CD14-positive monocyte (primary cell): Measurements from ENCODE around the gene CLIP4. TPM values are rescaled to one million over a fixed set of nuclear protein-coding genes. Genes with fewer than 3 reads are reported as not detected.

Experiments
- DNase-seq, 3 donors: peaks; one replicate each; pipeline ENCODE4 v3.0.0-alpha.2; 2011 to 2022
- H2AFZ ChIP-seq: 2 replicates; pipeline ENCODE4 v1.6.0; 2012; ENCODE audit warnings: mild to moderate bottlenecking, low read depth, low read length, inconsistent platforms; ENCODE audit not compliant: insufficient read depth, poor library complexity, severe bottlenecking
- H3K27ac ChIP-seq, 2 donors: 1 replicate in 1 of 2; 2 replicates in 1 of 2; pipeline ENCODE4 v1.5.1; 2012 to 2013; ENCODE audit warnings: low read length in 2 of 2, control low read depth in 1 of 2, inconsistent platforms in 1 of 2, low read depth in 1 of 2, mild to moderate bottlenecking in 1 of 2
- H3K27me3 ChIP-seq, 2 donors: one replicate each; pipeline versions ENCODE4 v1.6.0 to v1.6.1; 2011 to 2013; ENCODE audit warnings: low read length in 2 of 2; ENCODE audit not compliant: control insufficient read depth in 2 of 2, insufficient read depth in 2 of 2
- H3K36me3 ChIP-seq, 2 donors: replicated peaks in 1 of 2; 1 replicate in 1 of 2; 2 replicates in 1 of 2; pipeline versions ENCODE4 v1.5.1 to v1.6.1; 2012 to 2013; ENCODE audit warnings: low read length in 2 of 2, control low read depth in 1 of 2, inconsistent platforms in 1 of 2, mild to moderate bottlenecking in 1 of 2; ENCODE audit not compliant: insufficient read depth in 2 of 2, control insufficient read depth in 1 of 2
- H3K4me1 ChIP-seq, 2 donors: 1 replicate in 1 of 2; 2 replicates in 1 of 2; pipeline versions ENCODE4 v1.5.1 to v1.6.1; 2012 to 2013; ENCODE audit warnings: low read length in 2 of 2, control low read depth in 1 of 2, inconsistent platforms in 1 of 2, mild to moderate bottlenecking in 1 of 2, moderate library complexity in 1 of 2; ENCODE audit not compliant: insufficient read depth in 2 of 2, control insufficient read depth in 1 of 2
- H3K4me2 ChIP-seq: replicated peaks from 2 replicates; pipeline ENCODE3; 2012; ENCODE audit warnings: low read length, moderate library complexity, mild to moderate bottlenecking; ENCODE audit not compliant: poor library complexity, severe bottlenecking; ENCODE audit errors: extremely low read depth
- H3K4me3 ChIP-seq, 3 experiments: fragments of 200-600 bp in 1 of 3; sonication (generic) in 1 of 3; replicated peaks in 1 of 3; 1 replicate in 2 of 3; 2 replicates in 1 of 3; pipeline ENCODE4 v1.5.1; 2011 to 2013; ENCODE audit warnings: low read length in 3 of 3, mild to moderate bottlenecking in 3 of 3, control low read depth in 2 of 3, low read depth in 2 of 3, inconsistent platforms in 1 of 3, moderate library complexity in 1 of 3
- H3K79me2 ChIP-seq: 2 replicates; pipeline ENCODE4 v1.6.0; 2012; ENCODE audit warnings: mild to moderate bottlenecking, control low read depth, inconsistent platforms, low read length, moderate library complexity; ENCODE audit not compliant: insufficient read depth
- H3K9ac ChIP-seq: 2 replicates; pipeline ENCODE4 v1.6.0; 2017; ENCODE audit warnings: low read length, mild to moderate bottlenecking; ENCODE audit not compliant: insufficient read depth, poor library complexity, severe bottlenecking
- H3K9me3 ChIP-seq, 2 donors: replicated peaks in 1 of 2; 1 replicate in 1 of 2; 2 replicates in 1 of 2; pipeline versions ENCODE4 v1.5.1 to v1.6.1; 2012 to 2013; ENCODE audit warnings: low read length in 2 of 2, control low read depth in 1 of 2; ENCODE audit not compliant: control insufficient read depth in 1 of 2, insufficient read depth in 1 of 2
- H4K20me1 ChIP-seq: 2 replicates; pipeline ENCODE4 v1.6.0; 2012; ENCODE audit warnings: mild to moderate bottlenecking, low read length, control low read depth, moderate library complexity; ENCODE audit not compliant: insufficient read depth
- H3K27ac Mint-ChIP-seq, 7 donors: one replicate each; pipeline ENCODE4 v1.8.0; 2020; ENCODE audit warnings: mild to moderate bottlenecking in 7 of 7, mixed read lengths in 7 of 7, moderate library complexity in 6 of 7, inconsistent platforms in 2 of 7
- H3K27me3 Mint-ChIP-seq, 3 donors: one replicate each; pipeline ENCODE4 v1.8.0; 2021 to 2022; ENCODE audit warnings: low read depth in 3 of 3, mild to moderate bottlenecking in 3 of 3, mixed read lengths in 3 of 3, moderate library complexity in 3 of 3, inconsistent platforms in 1 of 3
- H3K36me3 Mint-ChIP-seq, 2 donors: one replicate each; pipeline ENCODE4 v1.8.0; 2020; ENCODE audit warnings: mixed read lengths in 2 of 2, inconsistent platforms in 1 of 2, mild to moderate bottlenecking in 1 of 2
- H3K4me1 Mint-ChIP-seq: one replicate; pipeline ENCODE4 v1.8.0; 2020; ENCODE audit warnings: mild to moderate bottlenecking, mixed read lengths
- H3K4me3 Mint-ChIP-seq, 2 donors: one replicate each; pipeline ENCODE4 v1.8.0; 2020; ENCODE audit warnings: mild to moderate bottlenecking in 2 of 2, mixed read lengths in 2 of 2, moderate library complexity in 1 of 2
- H3K9me3 Mint-ChIP-seq, 7 donors: one replicate each; pipeline ENCODE4 v1.8.0; 2020 to 2022; ENCODE audit warnings: mixed read lengths in 7 of 7, mild to moderate bottlenecking in 6 of 7, moderate library complexity in 6 of 7, inconsistent platforms in 2 of 7
- CTCF ChIP-seq: fragments of 200-600 bp; IDR thresholded peaks from one replicate; pipeline ENCODE4 v1.8.0; 2022; ENCODE audit warnings: antibody characterized with exemption, mild to moderate bottlenecking
- WGBS: methylation state at CpG from one replicate; pipeline ENCODE4 v1.1.5; 2013; ENCODE audit warnings: missing lambda C conversion rate; ENCODE audit not compliant: insufficient coverage; 5-methylcytosine and 5-hydroxymethylcytosine counted together
- intact Hi-C, 2 donors: fragments of 100-400 bp; cut with micrococcal nuclease; formaldehyde crosslinking; loops; one replicate each; pipeline versions ENCODE4 v1.15.0 to v1.15.1; 2023
- polyA plus RNA-seq, 3 donors: library from polyadenylated mRNA; depleted of rRNA in 1 of 3; unstranded in 2 of 3; stranded (reverse) in 1 of 3; fragments of 300-500 nt in 2 of 3; fragments of >200 nt in 1 of 3; fragmentation: Illumina TruSeq in 2 of 3; gene quantifications; 1 replicate in 2 of 3; 2 replicates in 1 of 3; pipeline ENCODE4 v1.2.3, GENCODE V29; 2012 to 2021

Gene CLIP4
- polyA plus RNA-seq, 3 donors = 19.6 to 29.8 (median 21.7) TPM

GRCh38 chr2:29165362-29166241 lies 50.4 kb downstream of the CLIP4 start:
- Histone ChIP-seq H3K9ac (no peak overlapping the region), H3K27ac (no peak overlapping the region), H3K36me3 (peaks cover 10 to 58% of the 10 kb centered on the region in 2 donors), H3K4me3 (no peak overlapping the region), H3K79me2 (no peaks in the 10 kb centered on the region), H2AFZ (no peak overlapping the region), H3K9me3 (no peaks in the 10 kb centered on the region), H3K4me2 (no peak overlapping the region), H4K20me1 (peaks cover 5% of the 10 kb centered on the region), H3K4me1 (no peaks in the 10 kb centered on the region), H3K27me3 (no peaks in the 10 kb centered on the region)
- Mint-ChIP-seq H3K27ac (no peak overlapping the region), H3K4me3 (no peak overlapping the region), H3K36me3 (peaks cover 48 to 72% of the 10 kb centered on the region in 2 donors), H3K4me1 (peaks cover 3% of the 10 kb centered on the region), H3K9me3 (peaks cover 0 to 2% (median 0%) of the 10 kb centered on the region in 7 donors), H3K27me3 (no peaks in the 10 kb centered on the region)
- WGBS = no CpG with 5 or more reads among the region's 8 CpGs
- intact Hi-C loops = no loop called here
- DNase-seq = no peak
- no peak for TF ChIP-seq CTCF

- Histone ChIP-seq H3K27ac (no peak overlapping the region), H3K27me3 (no peaks in the 10 kb centered on the region), H3K79me2 (no peaks in the 10 kb centered on the region), H3K9me3 (no peaks in the 10 kb centered on the region), H3K36me3 (peaks cover 6 to 56% of the 10 kb centered on the region in 2 donors), H2AFZ (no peak overlapping the region), H3K9ac (no peak overlapping the region), H3K4me2 (no peak overlapping the region), H4K20me1 (peaks cover 5% of the 10 kb centered on the region), H3K4me1 (no peaks in the 10 kb centered on the region), H3K4me3 (no peak overlapping the region)
- intact Hi-C loops = no loop called here
- Mint-ChIP-seq H3K4me3 (no peak overlapping the region), H3K27me3 (no peaks in the 10 kb centered on the region), H3K9me3 (peaks cover 0 to 2% (median 0%) of the 10 kb centered on the region in 7 donors), H3K36me3 (peaks cover 47 to 66% of the 10 kb centered on the region in 2 donors), H3K27ac (no peak overlapping the region), H3K4me1 (peaks cover 3% of the 10 kb centered on the region)
- no peak for DNase-seq
- 50% methylated on average over 1 of the region's 1 CpG for WGBS
- TF ChIP-seq CTCF = no peak
Observed at GRCh38 chr2:29166242-29167039, 51.2 kb downstream of the CLIP4 start.
